Measurements from ENCODE around the gene RPP21. TPM values are rescaled to one million over a fixed set of nuclear protein-coding genes. Genes with fewer than 3 reads are reported as not detected.

RPP21 gene
- total RNA-seq, 1 experiment from 2014 or later = 58.9 TPM

GRCh38 chr6:30341728-30342127 is 3.2 kb upstream of the RPP21 start:
- TF ChIP-seq EZH2 (IDR thresholded peaks at IDR 0.05; ENCODE audit: low read depth) (no peak), CTCF (conservative IDR thresholded peaks at IDR 0.05) (no peak)
- intact Hi-C loops (cut with micrococcal nuclease; ENCODE audit: unreplicated experiment) = no loop called here
- CTCF ChIA-PET = no interaction called here
- DNase-seq = no peak
- Histone ChIP-seq H3K4me1 (replicated peaks; ENCODE audit: insufficient read depth) (peaks cover 6% of the 10 kb centered on the region), H4K20me1 (ENCODE audit: insufficient read depth) (no peaks in the 10 kb centered on the region), H3K36me3 (ENCODE audit: low read depth) (0 out of 2 replicates have a peak, but pooled peaks cover 3% of the 10 kb centered on the region), H3K9me3 (ENCODE audit: insufficient read depth, low read depth) (no peaks in the 10 kb centered on the region), H3K4me3 (no peak overlapping the region), H3K9me2 (ENCODE audit: insufficient read depth) (no peaks in the 10 kb centered on the region), H3K4me2 (no peak overlapping the region), H3K79me2 (ENCODE audit: low read depth) (peaks cover 9% of the 10 kb centered on the region), H3F3A (ENCODE audit: insufficient read depth, low read depth) (no peaks in the 10 kb centered on the region), H2AFZ (no peak overlapping the region), H3K27ac (no peak overlapping the region), H3K27me3 (ENCODE audit: insufficient read depth, low read depth) (no peaks in the 10 kb centered on the region)
- BruUV-seq (replicated peaks) = no TSS peak
- POLR2A ChIA-PET (ENCODE audit: unreplicated experiment) = no interaction called here

- Histone ChIP-seq H3K4me1 (replicated peaks; ENCODE audit: insufficient read depth) (peaks cover 6% of the 10 kb centered on the region), H3K9me3 (ENCODE audit: insufficient read depth, low read depth) (no peaks in the 10 kb centered on the region), H3K27me3 (ENCODE audit: insufficient read depth, low read depth) (no peaks in the 10 kb centered on the region), H3K79me2 (ENCODE audit: low read depth) (peaks cover 9% of the 10 kb centered on the region), H3F3A (ENCODE audit: insufficient read depth, low read depth) (no peaks in the 10 kb centered on the region), H3K36me3 (ENCODE audit: low read depth) (0 out of 2 replicates have a peak, but pooled peaks cover 5% of the 10 kb centered on the region), H3K4me2 (peak overlapping the region; percentile 85), H4K20me1 (ENCODE audit: insufficient read depth) (no peaks in the 10 kb centered on the region), H3K27ac (no peak overlapping the region), H3K4me3 (peak overlapping the region; percentile 90; the same call in 1 of the 2 replicates), H2AFZ (peak overlapping the region; percentile 97; the same call in 1 of the 2 replicates), H3K9me2 (ENCODE audit: insufficient read depth) (no peaks in the 10 kb centered on the region)
- intact Hi-C loops (cut with micrococcal nuclease; ENCODE audit: unreplicated experiment) = no loop called here
- CTCF ChIA-PET = no interaction called here
- POLR2A ChIA-PET (ENCODE audit: unreplicated experiment) = interaction anchor here (0.6 kb wide), 1 partner anchor 132 kb away, joined by 3 read pairs; no protein-coding TSS in a partner anchor
- BruUV-seq (replicated peaks) = no TSS peak
- no peak for DNase-seq
- no peak for TF ChIP-seq EZH2 (IDR thresholded peaks at IDR 0.05; ENCODE audit: low read depth)
- TF ChIP-seq CTCF (conservative IDR thresholded peaks at IDR 0.05) = no peak
Observed at GRCh38 chr6:30344191-30344867, 627 bp upstream of the RPP21 start.

- Histone ChIP-seq H3K9me2 (ENCODE audit: insufficient read depth) (no peaks in the 10 kb centered on the region), H2AFZ (peak overlapping the region; percentile 97; the same call in 1 of the 2 replicates), H3K4me2 (peak overlapping the region; percentile 85), H3K27ac (no peak overlapping the region), H4K20me1 (ENCODE audit: insufficient read depth) (no peaks in the 10 kb centered on the region), H3K4me3 (peak overlapping the region; percentile 90), H3K27me3 (ENCODE audit: insufficient read depth, low read depth) (no peaks in the 10 kb centered on the region), H3K36me3 (ENCODE audit: low read depth) (0 out of 2 replicates have a peak, but pooled peaks cover 5% of the 10 kb centered on the region), H3F3A (ENCODE audit: insufficient read depth, low read depth) (no peaks in the 10 kb centered on the region), H3K4me1 (replicated peaks; ENCODE audit: insufficient read depth) (peaks cover 6% of the 10 kb centered on the region), H3K9me3 (ENCODE audit: insufficient read depth, low read depth) (no peaks in the 10 kb centered on the region), H3K79me2 (ENCODE audit: low read depth) (peaks cover 9% of the 10 kb centered on the region)
- intact Hi-C loops (cut with micrococcal nuclease; ENCODE audit: unreplicated experiment) = loop anchor here (5.0 kb wide), 1 partner anchor 376 kb away; the partner anchor contains the start of gene TUBB
- TF ChIP-seq CTCF (conservative IDR thresholded peaks at IDR 0.05) (no peak), EZH2 (IDR thresholded peaks at IDR 0.05; ENCODE audit: low read depth) (no peak)
- no peak for DNase-seq
- BruUV-seq (replicated peaks) = TSS peak; percentile 76
- ChIA-PET CTCF (interaction anchor here (0.5 kb wide), 1 partner anchor 144 kb away, joined by 3 read pairs; no protein-coding TSS in a partner anchor), POLR2A (ENCODE audit: unreplicated experiment) (interaction anchor here (0.6 kb wide), 1 partner anchor 243 kb away, joined by 3 read pairs; no protein-coding TSS in a partner anchor)
Observed at GRCh38 chr6:30345852-30346251, 896 bp downstream of the RPP21 start.

All from PC-9 (cell line).